Fibroblast of the conjunctiva (primary cell): Measurements from ENCODE around the gene MEIKIN.

ENCODE experiments used
- DNase-seq: peaks from one replicate; pipeline ENCODE4 v3.0.0-alpha.2; 2010; ENCODE audit warnings: low read depth

MEIKIN gene

DNA sequence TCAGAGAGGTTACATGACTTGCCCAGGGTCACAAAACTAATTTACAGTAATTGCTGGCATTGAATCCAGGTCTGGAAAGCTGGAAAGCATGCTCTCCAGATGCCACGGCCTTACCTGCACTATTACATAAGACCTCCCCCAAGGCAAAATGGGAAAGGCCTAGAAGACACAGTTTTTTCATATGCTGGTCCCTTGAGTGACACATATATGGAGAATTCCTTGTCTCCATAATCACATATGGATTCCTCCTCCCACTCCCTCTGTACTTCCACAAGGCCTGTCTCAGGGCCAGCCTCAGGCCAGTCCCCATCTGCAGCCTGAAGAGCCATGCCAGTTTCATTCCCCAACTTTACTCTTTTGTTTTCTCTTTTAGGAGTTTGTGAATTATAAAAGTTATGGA lies 28.6 kb upstream of the MEIKIN start:
- no peak for DNase-seq

DNA sequence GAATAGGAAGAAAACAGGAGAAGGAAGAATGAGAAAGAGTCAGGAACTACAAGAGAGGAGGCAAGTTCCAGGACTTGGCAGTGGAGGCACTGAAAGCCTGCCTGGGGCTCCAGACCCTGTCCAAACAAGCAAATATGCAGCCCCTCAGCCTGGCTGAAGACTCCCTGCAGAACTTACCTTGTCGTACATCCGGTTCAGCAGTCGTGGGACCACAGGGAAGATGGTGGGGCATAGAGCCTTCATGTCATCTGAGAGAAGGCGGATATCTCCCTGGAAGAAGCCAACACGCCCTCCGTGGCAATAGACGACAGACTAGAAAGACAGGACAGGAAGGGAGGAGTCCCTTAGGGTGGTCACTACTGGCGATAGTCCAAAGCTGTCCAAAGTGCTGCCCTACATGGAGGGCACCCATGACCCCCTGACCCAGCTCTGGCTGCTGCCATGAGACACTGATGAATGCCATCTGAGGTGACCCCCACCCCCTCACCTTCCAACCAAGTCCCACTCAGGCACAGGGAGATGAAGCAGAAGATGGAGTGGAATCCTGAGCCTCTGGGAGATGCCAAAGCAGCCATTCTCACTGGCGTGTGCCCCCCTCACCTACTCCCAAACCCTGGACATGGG lies 27.7 kb upstream of the MEIKIN start:
- no peak for DNase-seq

DNA sequence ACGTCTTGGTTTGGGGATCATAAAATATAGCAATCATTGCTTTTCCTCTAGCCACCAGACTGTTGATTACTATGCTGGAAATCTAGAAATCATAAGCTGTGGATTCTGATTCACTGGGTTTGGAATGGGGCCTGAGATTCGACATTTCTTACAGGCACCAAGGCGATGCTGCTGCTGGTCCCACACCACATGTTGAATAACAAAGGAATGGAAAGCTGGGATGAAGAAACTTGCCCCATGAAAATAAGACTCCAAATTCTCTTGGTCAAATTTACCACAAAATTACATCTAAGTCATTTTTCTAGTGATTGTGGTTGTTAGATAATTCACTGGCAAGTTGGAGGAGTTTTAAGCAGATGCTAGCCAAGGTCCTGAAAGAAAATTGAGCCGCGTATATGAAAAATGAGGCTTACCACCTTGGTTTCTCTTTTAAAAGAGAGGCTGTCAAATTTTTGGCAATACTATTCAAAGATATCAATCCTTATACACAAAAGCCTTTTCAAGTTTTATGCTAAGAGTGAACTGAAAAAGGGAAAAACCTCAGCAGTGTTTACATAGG lies 23.0 kb upstream of the MEIKIN start:
- no peak for DNase-seq

DNA sequence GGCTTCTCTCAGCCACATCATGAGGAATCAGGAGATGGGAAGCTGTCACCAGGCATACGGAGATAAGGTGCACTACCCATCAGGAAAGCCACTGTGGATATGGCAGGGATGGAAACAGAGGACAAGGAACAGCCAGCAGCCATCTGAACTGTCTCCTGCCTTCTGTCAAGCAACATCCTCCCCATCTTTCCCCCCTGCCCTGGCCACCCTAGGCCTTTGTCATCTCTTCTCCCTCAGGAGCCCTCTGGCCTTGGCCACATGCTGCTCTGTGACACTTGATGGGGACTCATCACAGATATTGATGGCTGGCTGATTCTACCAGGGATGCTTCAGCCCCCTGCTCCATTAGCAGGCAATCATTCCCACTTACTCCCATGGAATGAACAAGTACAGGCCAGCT lies 21.1 kb upstream of the MEIKIN start:
- no peak for DNase-seq

DNA sequence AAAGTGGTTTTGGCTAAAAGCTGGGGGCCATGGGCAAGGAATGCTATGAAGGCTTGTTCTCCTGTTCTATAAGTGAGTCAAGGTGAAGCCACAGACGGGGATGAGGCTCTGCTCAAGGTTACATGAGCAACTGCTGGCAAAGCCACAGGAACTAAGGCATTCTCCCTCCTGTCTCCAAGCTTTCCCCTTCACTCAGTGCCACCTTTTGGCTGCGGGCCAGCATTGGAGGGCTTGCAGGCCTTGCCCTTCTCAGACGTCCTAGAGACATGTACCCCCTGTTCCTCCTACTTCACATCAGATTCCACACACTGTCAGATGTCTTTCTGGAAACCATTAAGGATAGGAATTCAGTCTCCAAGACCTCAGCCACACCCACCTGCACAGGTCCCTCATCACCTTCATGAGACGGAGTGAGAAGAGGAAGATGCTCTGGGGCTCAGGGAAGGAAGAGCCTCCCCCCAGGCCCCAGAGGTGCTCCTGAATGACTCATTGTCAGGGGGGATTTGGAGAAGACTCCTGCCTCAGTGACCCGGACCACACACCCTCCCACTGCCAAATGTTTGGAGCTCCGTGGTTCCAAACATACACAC lies 20.5 kb upstream of the MEIKIN start:
- no peak for DNase-seq

DNA sequence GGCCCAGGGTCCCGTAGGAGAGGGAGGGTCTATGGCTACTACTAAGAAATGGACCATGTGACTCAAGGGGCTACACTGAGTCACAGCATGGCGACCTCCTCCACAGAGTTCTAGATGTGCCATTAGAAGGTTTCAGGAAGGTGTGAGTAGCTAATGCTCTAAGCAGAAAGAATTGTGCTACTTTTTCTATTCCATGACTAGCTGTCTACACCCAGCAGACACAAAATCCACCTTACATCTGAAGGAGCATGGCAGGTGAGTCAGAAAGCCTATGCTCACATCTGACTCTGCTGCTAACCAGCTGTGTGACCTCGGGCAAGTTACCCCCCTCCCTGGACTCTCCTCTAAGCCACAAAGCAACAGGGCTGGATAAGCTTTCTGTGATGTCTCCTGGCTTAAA lies 14.4 kb upstream of the MEIKIN start:
- DNase-seq: no peak

DNA sequence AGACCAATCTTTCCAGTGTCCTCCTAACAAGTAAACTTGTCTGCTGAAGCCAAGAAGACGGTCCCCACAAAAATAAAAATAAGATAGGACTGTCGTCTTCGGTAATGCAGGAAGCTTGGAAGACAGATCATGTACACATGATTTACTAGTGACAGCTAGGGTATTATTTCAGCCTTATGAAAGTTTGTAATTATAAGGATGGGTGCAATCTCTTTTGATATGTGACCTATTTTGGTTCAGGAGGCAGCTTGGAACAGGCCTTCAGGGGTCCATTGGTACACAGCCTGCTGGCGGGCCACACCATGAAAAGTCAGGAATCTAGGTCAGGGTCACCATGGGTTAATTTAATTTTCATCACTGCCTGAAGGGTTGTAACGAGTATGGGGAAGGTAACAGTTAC lies 13.7 kb upstream of the MEIKIN start:
- DNase-seq: no peak

DNA sequence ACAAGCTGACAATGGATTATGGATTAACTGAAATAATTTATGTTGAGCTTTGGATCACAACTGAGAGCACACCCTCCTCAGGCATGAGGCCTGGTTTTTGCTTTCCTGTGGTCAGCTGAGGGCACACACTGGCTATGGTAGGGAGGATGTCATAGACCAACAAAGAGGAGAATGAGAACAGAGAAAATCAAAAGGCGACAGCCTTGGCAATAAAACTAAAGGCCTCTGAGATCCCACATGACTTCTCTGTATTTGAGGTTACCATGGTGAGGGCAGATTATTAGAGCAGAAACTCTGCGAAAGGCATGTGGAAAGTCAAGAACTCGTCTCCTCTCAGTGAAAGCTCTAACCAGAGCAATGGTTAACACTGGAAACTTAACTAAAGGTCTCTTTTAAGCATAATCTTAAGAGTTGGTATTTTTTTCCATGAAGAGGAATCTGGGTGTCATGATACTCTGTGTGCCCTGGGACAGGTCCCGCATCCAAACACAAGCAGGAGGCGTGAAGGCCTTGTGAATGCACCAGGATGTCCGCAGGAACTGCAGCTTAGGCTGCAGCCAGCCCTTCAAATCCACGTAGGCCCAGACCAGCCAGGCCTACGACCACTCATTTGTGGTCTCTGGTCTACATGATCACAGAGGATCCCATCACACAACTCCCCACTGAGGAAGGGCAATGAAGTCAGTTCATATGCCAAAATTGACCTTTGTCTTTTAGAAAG lies 12.4 kb upstream of the MEIKIN start:
- no peak for DNase-seq

DNA sequence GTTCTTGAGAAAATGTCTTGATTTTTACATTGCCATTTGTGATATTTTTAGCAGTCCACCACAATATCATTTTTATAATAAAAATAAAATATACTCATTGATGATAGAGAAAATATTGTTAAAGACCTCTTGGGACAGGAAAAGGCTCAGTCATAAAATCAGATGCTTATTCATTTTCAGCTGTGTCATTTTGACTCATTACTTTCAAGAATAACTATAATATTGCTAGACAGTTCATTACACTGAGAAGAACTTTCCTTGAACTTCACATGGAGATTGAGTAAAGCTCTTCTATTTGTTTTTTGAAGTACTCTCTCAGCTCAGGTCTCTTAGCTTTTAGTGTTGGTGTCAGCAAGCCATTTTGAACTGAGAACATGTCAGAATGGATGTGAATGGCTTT lies 8.5 kb upstream of the MEIKIN start:
- no peak for DNase-seq

DNA sequence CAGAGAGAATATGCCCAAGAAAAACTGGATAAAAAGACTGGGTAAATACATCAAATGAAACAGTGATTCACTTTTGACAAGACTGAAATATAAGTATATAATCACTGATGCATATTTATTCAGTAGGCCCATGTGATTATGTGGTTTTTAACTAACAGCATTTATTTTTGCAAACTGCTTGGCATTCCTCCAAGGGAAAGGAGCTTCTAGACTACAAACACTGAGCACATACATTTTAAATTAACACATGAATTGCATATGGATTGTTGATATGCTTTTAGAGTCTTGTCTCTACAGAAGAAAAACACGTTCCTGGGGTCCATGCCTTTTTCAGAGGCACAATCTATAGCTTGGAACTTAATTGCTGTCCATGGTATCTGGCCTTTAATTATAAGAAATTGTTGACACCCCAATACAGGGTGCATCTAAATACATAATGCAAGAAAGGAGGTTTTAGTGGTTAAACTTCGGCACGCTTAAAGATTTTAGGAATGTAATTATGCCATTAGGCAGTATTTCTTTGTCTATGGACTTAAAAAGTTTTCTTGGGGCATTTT lies 6.9 kb upstream of the MEIKIN start:
- peak; percentile 1 for DNase-seq

DNA sequence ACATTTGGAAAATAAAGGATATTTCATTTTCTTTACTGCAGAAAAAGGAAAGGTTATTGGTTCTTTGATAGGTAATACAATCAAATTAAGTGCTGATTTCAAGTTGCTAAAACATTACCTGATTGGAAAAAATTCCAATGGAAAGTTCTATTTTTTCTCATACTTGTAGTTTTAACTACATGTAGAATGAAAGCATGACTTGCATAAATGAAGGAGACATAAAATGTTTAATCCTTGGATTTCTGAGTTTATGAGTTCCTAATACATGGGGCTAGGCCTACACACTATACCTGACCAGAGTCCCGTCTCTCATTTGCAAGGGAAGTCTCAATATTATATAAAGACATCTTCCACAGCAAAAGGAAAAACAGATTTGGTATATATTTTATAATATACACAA lies 5.2 kb upstream of the MEIKIN start:
- DNase-seq: no peak

DNA sequence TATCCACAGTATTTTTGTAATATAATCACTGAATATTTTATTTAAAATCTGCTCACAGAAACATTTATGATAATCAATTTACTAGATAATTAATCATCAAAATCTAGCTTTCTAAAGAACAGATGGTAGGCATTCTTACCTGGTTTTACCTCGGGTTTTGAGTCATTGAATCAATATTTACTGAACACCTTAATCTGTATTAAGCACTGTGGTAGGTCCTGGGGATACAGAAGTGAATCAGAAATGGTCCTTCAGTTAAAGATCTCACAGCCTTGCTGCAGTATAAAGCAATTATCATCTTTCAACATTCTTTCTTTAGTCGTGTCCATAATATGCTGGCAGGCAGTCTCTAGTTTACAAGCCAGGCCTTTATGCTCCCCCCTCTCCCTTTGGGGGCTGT lies 2.0 kb upstream of the MEIKIN start:
- no peak for DNase-seq

DNA sequence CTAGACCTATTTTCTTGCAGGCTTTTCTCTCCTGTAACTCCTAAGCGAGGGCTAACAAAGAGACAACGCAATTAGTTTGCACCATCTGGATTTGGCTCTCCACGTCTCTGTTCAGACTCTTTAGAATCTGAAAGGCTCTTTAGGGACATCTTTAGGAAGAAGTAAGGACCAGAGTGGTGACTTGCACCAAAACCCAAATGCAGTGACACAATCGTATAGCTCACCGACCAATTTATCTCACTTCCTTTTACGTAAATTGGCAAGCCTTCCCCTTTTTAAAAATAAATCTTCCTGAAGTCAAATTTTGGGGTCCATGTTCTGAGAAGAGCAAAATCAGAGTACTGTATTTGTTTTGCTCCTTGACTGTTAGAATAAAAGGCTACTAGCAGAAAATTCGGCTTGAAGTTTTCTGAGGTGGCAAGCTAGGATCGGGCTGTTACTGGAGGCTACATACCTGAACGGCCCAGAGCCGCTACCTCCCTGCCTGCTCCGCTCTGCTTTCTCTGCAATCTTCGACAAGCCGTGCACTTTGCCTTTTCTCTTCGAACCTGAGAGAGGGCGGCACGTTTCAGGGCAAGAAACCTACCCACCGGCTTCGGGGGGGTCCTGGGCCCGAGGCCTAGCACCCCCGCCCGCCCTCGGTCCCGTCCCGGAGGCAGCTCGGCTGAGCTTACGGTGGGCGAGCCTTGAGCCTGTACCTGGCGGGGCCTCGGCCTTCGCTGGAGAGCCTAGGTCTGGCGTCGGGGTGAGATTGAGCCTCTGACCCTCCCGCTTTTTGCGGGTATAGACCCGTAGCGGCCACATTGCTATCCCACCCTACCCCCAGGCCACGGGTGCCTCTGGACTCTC lies 537 bp downstream of the MEIKIN start:
- no peak for DNase-seq

DNA sequence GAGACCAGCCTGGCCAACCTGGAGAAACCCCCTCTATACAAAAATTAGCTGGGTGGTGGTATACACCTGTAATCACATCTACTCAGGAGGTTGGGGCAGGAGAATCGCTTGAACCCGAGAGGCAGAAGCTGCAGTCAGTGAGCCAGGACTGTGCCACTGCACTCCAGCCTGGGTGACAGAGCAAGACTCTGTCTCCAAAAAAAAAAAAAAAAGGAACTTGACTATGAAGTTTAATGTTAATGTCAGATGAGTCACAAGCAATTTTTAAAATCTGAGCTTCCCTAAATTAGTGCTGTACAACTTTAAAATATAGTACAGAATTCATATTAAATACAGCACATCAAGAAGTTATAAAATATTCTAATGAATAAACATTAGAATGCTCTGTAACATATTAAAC lies 1.5 kb downstream of the MEIKIN start:
- DNase-seq: no peak

DNA sequence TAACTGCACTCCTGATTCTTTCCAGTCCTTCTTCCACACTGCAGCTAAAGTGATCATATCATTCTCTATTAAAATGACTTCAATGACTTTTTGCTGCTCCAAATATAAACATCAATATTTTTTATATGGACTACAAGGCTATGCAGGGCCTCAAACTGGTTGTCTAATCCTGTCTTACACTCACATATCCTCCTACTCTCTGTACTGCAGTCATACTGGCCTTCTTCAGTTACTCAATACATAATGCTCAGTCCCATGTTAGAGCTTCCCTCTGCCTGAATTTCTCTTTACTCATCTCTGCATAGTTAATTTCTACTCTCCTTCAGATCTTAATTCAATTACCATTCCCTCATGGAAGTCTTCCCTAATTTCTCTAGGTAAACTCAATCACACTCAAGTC lies 3.4 kb downstream of the MEIKIN start:
- DNase-seq: no peak

DNA sequence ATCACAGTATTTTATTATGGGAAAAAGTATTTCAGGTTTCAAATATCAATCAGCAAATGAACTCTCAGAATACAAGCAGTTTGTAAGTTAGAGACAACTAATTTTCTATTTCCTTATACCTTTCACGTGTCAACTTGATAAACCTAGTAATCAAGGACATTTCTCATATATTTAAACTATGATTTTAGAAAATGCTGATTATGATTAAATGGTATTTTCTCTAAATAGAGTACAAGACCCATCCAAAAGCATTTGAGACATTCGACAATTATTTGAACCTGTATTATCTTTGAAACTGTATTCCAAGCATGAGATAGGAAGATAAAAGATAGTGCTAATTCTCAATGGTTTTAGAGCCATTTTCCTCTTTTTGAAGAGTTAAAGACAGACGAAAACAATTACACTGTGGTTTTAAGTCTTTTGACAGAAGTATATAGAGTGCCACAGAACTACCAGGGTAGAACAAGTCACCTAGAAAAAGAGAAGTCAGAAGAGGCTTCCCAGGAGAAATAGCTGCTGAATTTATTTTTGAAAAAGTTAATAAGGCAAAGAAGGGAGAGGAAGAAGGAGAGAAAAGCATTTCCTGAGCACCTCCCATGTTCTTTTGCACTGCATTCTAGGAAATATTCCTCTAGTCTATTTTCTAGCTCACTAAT lies 5.6 kb downstream of the MEIKIN start:
- no peak for DNase-seq

DNA sequence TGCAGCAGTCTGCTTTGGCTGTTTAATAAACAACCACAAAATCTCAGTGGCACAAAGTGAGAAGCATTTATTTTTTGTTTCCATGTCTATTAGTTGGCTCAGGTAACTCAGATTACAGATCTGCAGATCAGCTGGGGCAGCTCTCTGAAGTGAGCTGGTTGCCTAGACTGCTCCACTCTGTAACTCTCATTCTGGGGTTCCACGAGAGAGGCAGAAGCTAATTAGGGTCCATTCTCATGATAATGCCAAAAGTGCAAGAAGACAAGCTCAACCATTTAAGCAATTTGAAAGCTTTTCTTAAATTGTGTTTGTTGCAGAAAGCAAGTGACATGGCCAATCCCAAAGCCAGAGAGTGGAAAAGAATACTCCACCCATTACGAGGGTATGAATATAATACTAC lies 13.2 kb downstream of the MEIKIN start:
- no peak for DNase-seq

DNA sequence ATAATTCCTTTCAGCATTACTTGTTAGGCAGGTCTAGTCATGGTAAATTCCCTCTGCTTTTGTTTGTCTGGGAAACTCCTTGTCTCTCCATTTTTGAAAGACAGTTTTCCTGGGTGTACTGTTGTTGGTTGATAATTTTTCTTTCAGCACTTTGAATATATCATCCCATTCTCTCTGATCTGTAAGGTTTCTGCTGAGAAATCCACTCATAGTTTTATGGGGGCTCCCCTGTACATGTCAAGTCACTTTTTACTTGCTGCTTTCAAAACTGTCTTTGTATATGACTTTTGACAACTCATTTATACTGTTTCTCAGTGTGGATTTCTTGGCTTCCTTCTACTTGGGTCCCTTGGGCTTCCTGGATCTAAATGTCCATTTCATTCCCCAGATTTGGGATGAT lies 16.5 kb downstream of the MEIKIN start:
- no peak for DNase-seq

DNA sequence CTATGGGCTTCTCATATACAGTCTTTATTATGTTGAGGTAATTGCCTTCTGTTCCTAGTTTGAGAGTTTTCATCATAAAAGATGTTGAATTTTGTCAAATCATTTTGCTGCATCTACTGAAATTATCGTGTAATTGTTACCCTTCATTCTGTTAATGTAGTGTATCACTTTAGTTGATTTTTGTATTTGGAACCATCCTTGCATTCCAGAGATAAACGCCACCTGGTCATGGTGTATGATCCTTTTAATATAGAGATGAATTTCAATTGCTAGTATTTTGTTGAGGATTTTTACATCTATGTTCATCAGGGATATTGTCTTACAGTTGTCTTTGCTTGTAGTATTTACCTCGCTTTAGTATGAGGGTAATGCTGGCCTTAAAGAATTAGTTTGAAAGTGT lies 19.3 kb downstream of the MEIKIN start:
- no peak for DNase-seq

DNA sequence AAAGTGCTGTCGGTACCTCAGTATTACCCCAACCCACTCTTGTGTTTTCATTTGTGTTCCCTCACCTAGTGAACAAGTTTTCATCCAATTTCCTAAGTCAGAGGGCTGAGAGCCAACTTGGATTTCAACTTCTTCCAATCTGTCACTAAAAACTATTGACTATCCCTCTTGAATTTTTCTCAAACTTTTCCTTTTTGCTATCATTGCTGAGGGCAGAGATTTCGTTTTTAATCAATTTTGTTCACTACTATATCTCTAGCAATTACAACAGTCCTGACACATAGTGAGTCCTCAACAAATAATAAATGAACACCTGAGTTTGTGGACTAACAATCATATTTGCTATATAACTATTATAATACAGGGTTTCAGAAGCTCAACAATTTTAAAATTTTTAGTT lies 29.0 kb downstream of the MEIKIN start:
- DNase-seq: no peak

DNA sequence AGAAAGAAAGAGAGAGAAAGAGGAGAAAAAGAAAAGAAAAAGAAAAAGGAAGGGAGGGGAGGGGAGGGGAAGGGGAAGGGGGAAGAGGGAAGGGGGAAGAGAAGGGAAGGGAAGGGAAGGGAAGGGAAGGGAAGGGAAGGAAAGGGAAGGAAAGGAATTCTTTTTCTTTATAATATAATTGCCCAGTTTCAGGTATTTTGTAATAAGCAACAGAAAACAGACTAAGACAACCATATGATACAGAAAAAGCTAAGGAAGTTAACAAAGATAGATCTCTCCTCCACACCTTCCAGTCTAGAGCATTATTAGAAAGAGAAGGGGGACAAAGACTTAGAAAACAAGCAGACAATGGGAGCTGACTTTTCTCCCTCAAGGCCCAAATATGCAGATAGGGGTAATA lies 31.0 kb downstream of the MEIKIN start:
- DNase-seq: no peak

DNA sequence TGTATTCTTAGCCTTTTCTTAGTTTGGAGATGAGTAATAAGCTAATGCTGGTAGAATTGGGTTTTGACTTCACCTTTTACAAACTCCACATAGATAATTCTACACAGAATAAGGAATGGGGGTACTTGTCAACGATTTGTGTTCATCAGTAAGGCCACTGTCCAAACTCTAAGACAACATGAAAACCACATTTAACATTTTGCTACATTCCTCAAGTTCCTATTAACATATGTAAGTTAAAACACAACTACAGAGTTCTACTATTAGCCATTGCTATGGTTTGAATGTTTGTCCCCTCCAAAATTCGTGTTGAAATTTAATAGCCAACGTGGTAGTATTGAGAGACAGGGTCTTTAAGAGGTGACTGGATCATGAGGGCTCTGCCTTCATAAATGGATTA lies 31.9 kb downstream of the MEIKIN start:
- DNase-seq: no peak
